Subcutaneous abdominal adipose tissue (tissue), 5 donors: ENCODE results near the gene CAPN8.

ENCODE experiments used
- H3K27ac ChIP-seq: one replicate; pipeline ENCODE4 v1.7.0; 2013; ENCODE audit warnings: low read depth, mild to moderate bottlenecking, inconsistent platforms, low read length, moderate library complexity
- H3K27me3 ChIP-seq, 5 donors: one replicate each; pipeline ENCODE4 v1.7.0; 2013; ENCODE audit warnings: low read length in 5 of 5, inconsistent platforms in 1 of 5; ENCODE audit not compliant: control insufficient read depth in 5 of 5, insufficient read depth in 4 of 5
- H3K36me3 ChIP-seq, 5 donors: one replicate each; pipeline ENCODE4 v1.7.0; 2013; ENCODE audit warnings: low read length in 5 of 5; ENCODE audit not compliant: control insufficient read depth in 5 of 5, insufficient read depth in 5 of 5
- H3K4me1 ChIP-seq, 5 donors: one replicate each; pipeline ENCODE4 v1.7.0; 2013; ENCODE audit warnings: low read length in 5 of 5, mild to moderate bottlenecking in 3 of 5, moderate library complexity in 1 of 5; ENCODE audit not compliant: control insufficient read depth in 5 of 5, insufficient read depth in 5 of 5
- H3K4me3 ChIP-seq, 5 donors: one replicate each; pipeline ENCODE4 v1.7.0; 2013; ENCODE audit warnings: low read length in 5 of 5, low read depth in 1 of 5
- H3K9ac ChIP-seq, 5 donors: one replicate each; pipeline ENCODE4 v1.7.0; 2013; ENCODE audit warnings: low read length in 5 of 5, mild to moderate bottlenecking in 4 of 5, moderate library complexity in 3 of 5
- H3K9me3 ChIP-seq, 5 donors: one replicate each; pipeline ENCODE4 v1.7.0; 2013; ENCODE audit warnings: low read length in 5 of 5; ENCODE audit not compliant: control insufficient read depth in 5 of 5
- donor health status: healthy.
- donor health status: healthy.
- donor health status: healthy.
- donor health status: healthy.
- donor health status: healthy.

Gene CAPN8

DNA sequence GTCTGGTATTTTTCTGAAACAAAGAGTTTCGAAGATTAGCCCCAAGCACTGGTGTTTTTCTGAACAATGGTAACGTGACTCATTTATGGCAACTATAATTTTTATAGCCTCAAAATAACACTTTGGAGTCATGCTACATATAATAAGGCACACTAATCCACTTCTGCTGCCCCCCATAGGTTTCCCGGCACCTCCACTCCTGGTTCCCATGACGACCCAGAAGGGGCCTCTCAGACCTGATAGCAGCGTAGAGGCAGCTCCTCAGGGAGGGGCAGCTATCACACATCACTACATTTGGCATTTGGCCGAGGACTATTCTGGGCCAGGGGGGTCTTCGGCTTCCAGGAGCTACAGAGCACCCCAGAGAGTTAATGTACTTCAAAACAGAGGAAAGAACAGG lies 23.3 kb downstream of the CAPN8 start:
- Histone ChIP-seq H3K27me3 (peaks cover 0 to 5% (median 2%) of the 10 kb centered on the region in 5 donors), H3K4me3 (no peak overlapping the region), H3K9ac (no peak overlapping the region), H3K36me3 (no peaks in the 10 kb centered on the region), H3K4me1 (no peaks in the 10 kb centered on the region), H3K27ac (no peak overlapping the region), H3K9me3 (no peaks in the 10 kb centered on the region)

DNA sequence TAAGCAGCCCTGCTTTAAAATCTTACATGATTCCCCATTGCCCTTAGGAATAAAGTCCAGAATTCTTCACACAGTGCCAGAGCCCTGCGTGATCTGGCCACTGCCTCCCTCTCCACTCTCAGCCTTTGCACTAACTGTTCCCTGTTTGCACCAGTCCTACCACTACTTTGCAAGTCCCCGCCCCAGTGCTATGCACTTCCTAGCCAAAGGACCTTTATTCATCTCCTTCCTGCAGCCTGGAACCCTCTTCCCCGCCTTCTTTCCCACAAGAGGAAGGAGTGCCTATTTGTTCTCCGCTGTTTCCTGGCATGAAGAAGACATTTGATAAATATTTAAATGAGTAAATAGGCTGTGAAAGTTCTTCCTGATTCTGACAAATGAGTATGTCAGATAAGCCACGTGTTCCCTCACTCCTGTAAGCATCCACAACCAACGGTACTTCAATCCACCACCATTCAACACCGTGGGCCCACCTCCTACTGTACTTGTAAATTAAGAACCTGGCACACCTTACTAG lies 23.9 kb downstream of the CAPN8 start:
- H3K4me1 ChIP-seq = no peaks in the 10 kb centered on the region
- H3K4me3 ChIP-seq = no peak overlapping the region
- no peak overlapping the region for H3K9ac ChIP-seq
- H3K9me3 ChIP-seq = no peaks in the 10 kb centered on the region
- H3K36me3 ChIP-seq = no peaks in the 10 kb centered on the region
- peaks cover 0 to 6% (median 2%) of the 10 kb centered on the region in 5 donors for H3K27me3 ChIP-seq
- H3K27ac ChIP-seq = no peak overlapping the region

DNA sequence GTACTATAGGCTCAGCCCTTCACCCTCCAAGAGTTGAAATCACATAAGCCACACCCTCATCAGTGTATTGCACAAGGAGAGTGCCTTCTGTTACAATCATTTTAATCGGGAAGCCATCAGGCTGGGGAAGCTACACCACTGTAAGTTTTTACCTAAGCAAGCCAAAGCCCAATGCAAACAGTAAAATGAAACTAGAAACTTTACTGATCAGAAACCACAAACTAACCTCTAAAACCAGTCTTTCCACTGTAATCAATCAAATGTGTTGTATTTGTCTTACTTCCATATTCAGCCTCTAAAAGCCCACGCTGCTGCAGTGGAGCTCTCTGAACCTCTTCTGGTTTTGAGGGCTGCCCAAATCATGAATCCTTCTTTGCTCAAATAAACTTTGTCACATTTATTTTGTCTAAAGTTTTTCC lies 26.2 kb downstream of the CAPN8 start:
- H3K4me1 ChIP-seq = no peaks in the 10 kb centered on the region
- H3K36me3 ChIP-seq = no peaks in the 10 kb centered on the region
- no peak overlapping the region for H3K9ac ChIP-seq
- H3K27me3 ChIP-seq = peaks cover 0 to 6% (median 0%) of the 10 kb centered on the region in 5 donors
- H3K27ac ChIP-seq = no peak overlapping the region
- H3K4me3 ChIP-seq = no peak overlapping the region
- H3K9me3 ChIP-seq = peaks cover 0 to 4% (median 2%) of the 10 kb centered on the region in 5 donors

DNA sequence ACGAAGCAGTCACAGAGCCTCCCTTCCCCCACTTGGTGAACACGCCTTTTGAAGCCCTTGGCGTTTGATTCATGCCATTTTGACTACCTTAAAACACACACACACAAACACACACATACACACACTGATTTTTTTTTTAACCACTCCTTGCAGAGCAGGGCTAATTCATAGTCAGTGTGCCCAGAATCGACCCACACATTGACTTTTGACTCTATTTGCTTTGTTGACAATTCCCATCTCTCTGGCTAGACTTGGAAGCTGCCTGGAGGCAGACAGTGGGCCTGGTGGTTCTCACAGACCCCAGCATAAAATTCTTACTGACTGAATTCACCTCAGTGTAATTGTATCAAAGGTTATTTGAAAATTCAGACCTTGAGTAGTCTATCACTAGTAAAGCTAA lies 30.3 kb downstream of the CAPN8 start:
- peaks cover 2 to 15% (median 4%) of the 10 kb centered on the region in 5 donors for H3K27me3 ChIP-seq
- no peaks in the 10 kb centered on the region for H3K4me1 ChIP-seq
- H3K4me3 ChIP-seq = no peak overlapping the region
- no peak overlapping the region for H3K27ac ChIP-seq
- H3K9me3 ChIP-seq = peaks cover 0 to 8% (median 6%) of the 10 kb centered on the region in 5 donors
- H3K9ac ChIP-seq = no peak overlapping the region
- no peaks in the 10 kb centered on the region for H3K36me3 ChIP-seq

DNA sequence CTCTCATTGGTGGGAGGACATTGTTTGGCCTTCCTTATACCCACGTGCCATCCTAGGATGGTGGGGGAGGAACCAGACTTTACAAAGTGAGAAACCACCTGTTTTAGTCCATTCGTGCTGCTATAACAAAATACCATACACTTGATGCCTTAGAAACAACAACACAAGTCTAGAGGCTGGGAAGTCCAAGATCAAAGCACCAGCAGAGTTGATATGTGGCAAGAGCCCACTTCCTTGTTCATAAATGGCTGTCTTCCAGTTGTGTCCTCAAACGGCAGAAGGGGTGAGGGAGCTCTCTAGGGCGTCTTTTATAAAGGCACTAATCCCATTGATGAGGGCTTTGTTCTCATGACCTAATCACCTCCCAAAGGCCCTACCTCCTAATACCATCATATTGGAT lies 31.1 kb downstream of the CAPN8 start:
- Histone ChIP-seq H3K27ac (no peak overlapping the region), H3K36me3 (no peaks in the 10 kb centered on the region), H3K4me1 (no peaks in the 10 kb centered on the region), H3K9me3 (peaks cover 0 to 8% (median 6%) of the 10 kb centered on the region in 5 donors), H3K27me3 (peaks cover 2 to 15% (median 4%) of the 10 kb centered on the region in 5 donors), H3K4me3 (no peak overlapping the region), H3K9ac (no peak overlapping the region)

DNA sequence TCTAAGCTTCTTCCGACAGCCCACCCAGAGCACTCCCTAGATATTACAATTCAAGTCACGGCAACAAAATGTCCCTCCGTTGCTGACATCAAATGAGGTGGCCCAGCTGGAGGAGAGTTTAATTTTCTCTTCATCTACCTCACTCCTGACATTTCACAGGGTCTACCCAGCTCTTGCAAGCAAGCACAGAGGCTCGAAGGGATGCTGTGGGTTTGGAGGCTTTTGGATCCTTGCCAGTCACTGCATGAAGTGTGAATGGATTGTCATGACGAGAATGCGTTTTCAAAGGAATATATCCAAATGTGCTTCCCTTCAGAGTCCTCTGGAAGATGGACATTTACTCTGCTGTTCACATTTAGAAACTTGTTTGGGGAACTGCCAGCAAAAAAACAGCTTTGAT lies 33.5 kb downstream of the CAPN8 start:
- Histone ChIP-seq H3K27me3 (peaks cover 2 to 10% (median 4%) of the 10 kb centered on the region in 5 donors), H3K9ac (no peak overlapping the region), H3K27ac (no peak overlapping the region), H3K9me3 (peaks cover 0 to 8% (median 6%) of the 10 kb centered on the region in 5 donors), H3K36me3 (no peaks in the 10 kb centered on the region), H3K4me1 (no peaks in the 10 kb centered on the region), H3K4me3 (no peak overlapping the region)

DNA sequence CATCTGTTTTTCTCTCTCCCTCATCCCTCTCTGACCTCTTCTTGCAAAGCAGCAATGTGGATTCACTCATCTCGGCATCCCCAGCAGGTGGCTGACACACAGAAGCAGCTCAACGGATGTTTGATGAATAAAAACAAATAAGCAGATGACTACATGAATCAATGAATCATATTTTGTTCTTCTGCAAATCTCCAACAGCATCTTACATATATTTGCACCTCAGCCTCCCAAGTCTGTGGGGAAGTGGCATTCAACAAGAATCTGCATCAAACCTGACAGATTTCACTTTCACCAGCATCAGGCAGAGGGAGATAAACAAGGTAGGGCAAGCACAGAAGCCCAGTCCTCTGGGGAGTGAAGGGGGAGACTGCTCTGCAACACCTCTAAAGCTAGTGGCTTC lies 34.0 kb downstream of the CAPN8 start:
- H3K27me3 ChIP-seq = peaks cover 2 to 10% (median 4%) of the 10 kb centered on the region in 5 donors
- no peaks in the 10 kb centered on the region for H3K36me3 ChIP-seq
- no peak overlapping the region for H3K27ac ChIP-seq
- no peak overlapping the region for H3K4me3 ChIP-seq
- H3K9me3 ChIP-seq = peaks cover 0 to 8% (median 6%) of the 10 kb centered on the region in 5 donors
- H3K9ac ChIP-seq = no peak overlapping the region
- no peaks in the 10 kb centered on the region for H3K4me1 ChIP-seq

DNA sequence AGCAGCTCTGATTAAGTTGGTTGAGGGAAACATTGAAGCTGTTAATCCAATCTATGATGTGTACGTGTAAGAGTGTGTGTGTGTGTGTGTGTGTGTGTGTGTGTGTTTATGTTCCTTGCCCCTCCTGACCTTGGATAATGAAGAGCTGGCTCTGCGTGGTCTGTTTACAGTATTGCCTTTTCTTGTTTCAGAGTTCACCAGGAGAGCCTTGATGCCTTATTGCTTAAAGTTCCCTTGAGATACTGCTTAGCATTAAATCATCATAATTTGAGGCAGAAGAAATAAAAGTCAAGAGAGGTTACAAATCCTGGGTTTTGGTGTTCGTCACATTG lies 36.4 kb downstream of the CAPN8 start:
- no peak overlapping the region for H3K9ac ChIP-seq
- peaks cover 2 to 10% (median 4%) of the 10 kb centered on the region in 5 donors for H3K27me3 ChIP-seq
- H3K36me3 ChIP-seq = no peaks in the 10 kb centered on the region
- no peaks in the 10 kb centered on the region for H3K4me1 ChIP-seq
- peaks cover 0 to 4% (median 2%) of the 10 kb centered on the region in 5 donors for H3K9me3 ChIP-seq
- H3K27ac ChIP-seq = no peak overlapping the region
- no peak overlapping the region for H3K4me3 ChIP-seq

DNA sequence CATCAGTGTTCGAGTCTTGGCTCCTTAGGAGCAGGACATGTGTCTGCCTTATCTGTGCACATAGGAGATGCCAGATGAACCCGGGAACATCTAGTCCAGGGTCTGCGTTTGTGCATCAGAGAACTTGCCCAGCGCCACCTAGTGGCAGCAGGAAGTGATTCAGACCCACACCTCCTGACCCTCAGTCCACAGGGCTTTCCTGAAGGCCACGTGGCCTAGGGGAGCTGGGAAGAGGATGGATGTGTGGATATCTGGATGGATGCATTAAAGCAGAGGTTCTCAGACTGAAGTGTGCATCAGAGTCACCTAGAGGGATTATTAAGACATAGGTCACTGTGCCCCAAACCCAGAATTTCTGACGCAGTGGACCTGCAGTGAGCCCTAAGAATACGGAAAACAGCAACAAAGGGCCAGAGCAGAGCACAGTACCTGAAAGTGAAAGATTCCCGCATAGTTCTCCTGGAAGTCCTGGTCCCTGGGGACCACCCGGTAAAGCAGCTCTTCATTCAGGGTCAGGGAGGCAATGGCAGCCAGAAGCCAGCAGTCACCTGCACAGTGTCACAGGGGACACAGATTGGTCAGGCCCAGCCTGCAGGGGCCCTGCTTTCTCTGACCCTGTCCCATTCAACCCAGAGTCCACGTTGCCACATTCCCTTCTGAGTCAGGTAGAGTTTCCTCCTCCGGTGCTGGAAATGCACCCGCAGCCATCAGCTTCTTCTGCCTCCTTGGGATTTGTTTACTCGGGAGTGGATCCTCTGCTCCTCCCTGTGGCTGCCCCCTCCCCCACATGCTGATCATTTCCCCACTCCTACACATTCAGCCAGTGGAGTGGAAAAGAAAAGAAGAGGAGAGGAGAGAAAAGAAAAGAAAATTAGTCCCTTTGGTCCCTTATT lies 37.0 kb downstream of the CAPN8 start:
- no peaks in the 10 kb centered on the region for H3K9me3 ChIP-seq
- no peak overlapping the region for H3K9ac ChIP-seq
- no peaks in the 10 kb centered on the region for H3K36me3 ChIP-seq
- peaks cover 2 to 10% (median 4%) of the 10 kb centered on the region in 5 donors for H3K27me3 ChIP-seq
- no peaks in the 10 kb centered on the region for H3K4me1 ChIP-seq
- no peak overlapping the region for H3K27ac ChIP-seq
- no peak overlapping the region for H3K4me3 ChIP-seq

DNA sequence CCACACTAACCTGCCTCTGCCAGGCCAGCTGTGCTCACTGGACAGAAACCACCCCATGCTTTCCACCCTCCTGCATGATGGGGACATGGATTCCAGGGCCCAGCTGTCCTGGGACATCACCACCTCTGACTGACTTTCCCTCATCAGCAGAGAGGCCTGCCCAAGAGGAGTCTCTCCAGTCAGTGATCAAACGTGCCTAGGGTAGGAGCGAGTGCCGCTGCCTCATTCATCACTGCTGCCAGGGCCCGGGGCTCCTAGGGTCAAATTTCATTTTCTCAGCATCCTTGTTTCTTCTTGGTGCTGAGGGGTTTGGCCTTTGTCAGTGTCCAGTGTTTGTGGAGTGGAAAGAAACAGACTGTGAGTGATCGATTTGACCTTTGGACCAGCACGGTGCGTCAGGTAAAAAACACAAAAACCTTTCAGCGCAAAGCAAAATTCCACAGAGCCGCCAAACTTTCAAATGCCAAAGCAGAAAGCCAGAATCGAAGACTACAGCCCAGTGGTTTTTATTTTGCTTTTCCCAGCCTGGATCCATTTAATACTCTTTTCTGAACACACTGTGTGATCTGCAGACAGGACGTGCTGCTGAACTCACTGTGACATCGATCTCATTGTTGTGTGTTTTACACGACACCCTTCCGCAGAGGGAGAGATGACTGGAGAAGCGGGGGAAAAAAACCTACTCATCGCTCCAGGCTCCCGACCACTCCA lies 43.2 kb downstream of the CAPN8 start:
- H3K4me1 ChIP-seq = peaks cover 0 to 4% (median 0%) of the 10 kb centered on the region in 5 donors
- no peaks in the 10 kb centered on the region for H3K27me3 ChIP-seq
- no peak overlapping the region for H3K9ac ChIP-seq
- H3K27ac ChIP-seq = no peak overlapping the region
- H3K4me3 ChIP-seq = no peak overlapping the region
- no peaks in the 10 kb centered on the region for H3K36me3 ChIP-seq
- H3K9me3 ChIP-seq = no peaks in the 10 kb centered on the region
